GM12878 (cell line): ENCODE measurements around the gene DAO.

Experiments used
- BRCA1 ChIP-seq: IDR thresholded peaks from 2 replicates; pipeline ENCODE4 v1.6.1; 2011; ENCODE audit warnings: low read depth, low read length, improper control_type of control experiment
- CHD2 ChIP-seq: IDR thresholded peaks from 2 replicates; pipeline ENCODE4 v1.6.1; 2011; ENCODE audit warnings: low read depth, low read length, improper control_type of control experiment, borderline replicate concordance
- CTCF ChIP-seq, 3 experiments: IDR thresholded peaks in 2 of 3; conservative IDR thresholded peaks in 1 of 3; 2 replicates each; pipeline ENCODE4 v1.5.1; 2011; ENCODE audit warnings: low read depth in 3 of 3, low read length in 3 of 3, mild to moderate bottlenecking in 3 of 3, control low read depth in 2 of 3, moderate library complexity in 2 of 3, inconsistent platforms in 1 of 3, mixed read lengths in 1 of 3; ENCODE audit not compliant: control insufficient read depth in 2 of 3, insufficient read depth in 1 of 3; ENCODE audit errors: extremely low read depth in 1 of 3
- EZH2 ChIP-seq: IDR thresholded peaks from 2 replicates; pipeline ENCODE4 v1.6.1; 2012; ENCODE audit warnings: low read depth, mild to moderate bottlenecking, control low read depth, inconsistent platforms, low read length, borderline replicate concordance; ENCODE audit not compliant: control insufficient read depth
- FOS ChIP-seq: IDR thresholded peaks from 3 replicates; pipeline ENCODE4 v1.6.1; 2011; ENCODE audit warnings: borderline replicate concordance; ENCODE audit not compliant: insufficient read length; ENCODE audit errors: extremely low read depth
- FOXK2 ChIP-seq: fragments of 450-650 bp; IDR thresholded peaks from 2 replicates; pipeline ENCODE4 v1.6.1; 2017; ENCODE audit warnings: mild to moderate bottlenecking, moderate library complexity
- IKZF2 ChIP-seq, 2 experiments: fragments of 450-650 bp; IDR thresholded peaks; 2 replicates each; pipeline ENCODE4 v1.6.1; 2017; ENCODE audit warnings: mild to moderate bottlenecking in 2 of 2, moderate library complexity in 2 of 2
- POLR2A ChIP-seq: IDR thresholded peaks from 2 replicates; pipeline ENCODE4 v1.6.1; 2011; ENCODE audit warnings: low read depth, mild to moderate bottlenecking, low read length
- POLR2AphosphoS5 ChIP-seq: IDR thresholded peaks from 2 replicates; pipeline ENCODE4 v1.6.1; 2011; ENCODE audit warnings: mild to moderate bottlenecking, low read length, inconsistent platforms
- ZNF384 ChIP-seq: IDR thresholded peaks from 2 replicates; pipeline ENCODE4 v1.6.1; 2012; ENCODE audit warnings: low read depth, mild to moderate bottlenecking, low read length, improper control_type of control experiment, borderline replicate concordance

DNA sequence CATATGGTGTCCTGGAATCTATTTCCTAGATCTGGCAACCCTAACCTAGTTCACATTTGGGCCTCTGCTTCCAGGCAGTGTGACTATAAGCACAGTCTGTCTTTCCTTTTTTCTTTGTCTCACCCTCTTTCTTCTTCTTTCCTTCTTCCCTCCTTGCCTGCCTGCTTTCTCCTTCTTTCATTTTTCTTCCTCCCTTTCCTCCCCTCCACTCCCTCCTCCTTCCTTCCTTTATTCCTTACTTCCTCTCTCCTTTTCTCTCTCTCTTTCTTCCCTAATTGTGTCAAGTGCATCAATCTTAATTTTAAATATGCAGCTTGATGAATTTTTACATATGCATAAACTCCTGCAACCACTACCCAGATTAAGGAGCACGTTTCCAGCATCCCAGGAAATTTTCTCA lies 4.6 kb upstream of the DAO start:
- TF ChIP-seq POLR2AphosphoS5 (no peak), EZH2 (no peak), POLR2A (no peak), CTCF (IDR thresholded peaks at IDR 0.05 in 2 of 3, conservative IDR thresholded peaks at IDR 0.05 in 1 of 3; ENCODE audit: control insufficient read depth in 2 of 3, extremely low read depth in 1 of 3, insufficient read depth in 1 of 3, low read depth in 3 of 3, low read length in 3 of 3) (no peak), CHD2 (no peak), IKZF2 (IDR thresholded peaks at IDR 0.05) (no peak), ZNF384 (no peak), BRCA1 (no peak), FOS (no peak), FOXK2 (no peak)
